Fibroblast of lung (primary cell): Measurements from ENCODE around the gene DAPK1. TPM values are rescaled to one million over a fixed set of nuclear protein-coding genes. Genes with fewer than 3 reads are reported as not detected.
A peak's percentile ranks its signal among the peaks of the same experiment; 100 is the strongest.

Experiments
- DNase-seq, 2 donors: peaks; one replicate each; pipeline versions ENCODE4 v3.0.0 to v3.0.0-alpha.2; 2010; ENCODE audit warnings: low read depth in 2 of 2
- H2AFZ ChIP-seq: 2 replicates; pipeline ENCODE4 v1.5.1; 2012; ENCODE audit warnings: low read length, control low read depth, inconsistent platforms
- H3K27ac ChIP-seq: 2 replicates; pipeline ENCODE4 v1.5.1; 2011; ENCODE audit warnings: low read length, control low read depth; ENCODE audit not compliant: insufficient read depth
- H3K27me3 ChIP-seq: 2 replicates; pipeline ENCODE4 v1.5.1; 2011; ENCODE audit warnings: mild to moderate bottlenecking, low read length; ENCODE audit not compliant: control insufficient read depth, insufficient read depth
- H3K36me3 ChIP-seq: 2 replicates; pipeline ENCODE4 v1.5.1; 2011; ENCODE audit warnings: low read length; ENCODE audit not compliant: control insufficient read depth, insufficient read depth
- H3K4me1 ChIP-seq: 2 replicates; pipeline ENCODE4 v1.5.1; 2011; ENCODE audit warnings: low read length; ENCODE audit not compliant: control insufficient read depth, insufficient read depth; ENCODE audit errors: extremely low read depth
- H3K4me2 ChIP-seq: 2 replicates; pipeline ENCODE4 v1.5.1; 2011; ENCODE audit warnings: low read length, control low read depth; ENCODE audit not compliant: insufficient read depth; ENCODE audit errors: extremely low read depth
- H3K4me3 ChIP-seq, 4 experiments: fragments of 200-600 bp in 1 of 4; sonication (generic) in 1 of 4; replicated peaks in 1 of 4; 2 replicates each; pipeline ENCODE4 v1.5.1; 2011 to 2016; ENCODE audit warnings: low read length in 4 of 4, low read depth in 3 of 4, mild to moderate bottlenecking in 3 of 4, control low read depth in 2 of 4, inconsistent platforms in 1 of 4, mixed read lengths in 1 of 4; ENCODE audit not compliant: insufficient read depth in 1 of 4; ENCODE audit errors: control extremely low read depth in 1 of 4
- H3K79me2 ChIP-seq: 2 replicates; pipeline ENCODE4 v1.5.1; 2012; ENCODE audit warnings: mild to moderate bottlenecking, low read length, inconsistent platforms; ENCODE audit not compliant: control insufficient read depth, insufficient read depth
- H3K9ac ChIP-seq: 2 replicates; pipeline ENCODE4 v1.5.1; 2011; ENCODE audit warnings: mild to moderate bottlenecking, low read length, control low read depth; ENCODE audit not compliant: insufficient read depth
- H3K9me3 ChIP-seq: 2 replicates; pipeline ENCODE4 v1.5.1; 2012; ENCODE audit warnings: low read depth, low read length; ENCODE audit not compliant: control insufficient read depth, insufficient read depth
- H4K20me1 ChIP-seq: 2 replicates; pipeline ENCODE4 v1.5.1; 2011; ENCODE audit warnings: low read length; ENCODE audit not compliant: control insufficient read depth, insufficient read depth; ENCODE audit errors: extremely low read depth
- EZH2 ChIP-seq: IDR thresholded peaks from 2 replicates; pipeline ENCODE4 v1.5.1; 2012; ENCODE audit warnings: low read length, control low read depth, mild to moderate bottlenecking; ENCODE audit errors: missing control alignments
- polyA plus RNA-seq, 2 donors: library from polyadenylated mRNA; depleted of rRNA in 1 of 2; stranded (reverse) in 1 of 2; unstranded in 1 of 2; fragments of >200 nt; gene quantifications; 2 replicates each; pipeline ENCODE4 v1.2.1, GENCODE V29; 2011 to 2012; ENCODE audit warnings: missing spikeins in 1 of 2
- total RNA-seq: library from RNA; depleted of rRNA; stranded (reverse); fragments of >200 nt; gene quantifications from 2 replicates; pipeline ENCODE4 v1.2.1, GENCODE V29; 2014
- TF ChIP-seq, protein P1 (sequence below), 2 donors: IDR thresholded peaks in 1 of 2; conservative IDR thresholded peaks in 1 of 2; 1 replicate in 1 of 2; 2 replicates in 1 of 2; pipeline ENCODE4 v1.5.1; 2011 to 2012; ENCODE audit warnings: low read length in 2 of 2, control low read depth in 1 of 2, inconsistent platforms in 1 of 2, low read depth in 1 of 2, mild to moderate bottlenecking in 1 of 2

DAPK1 gene
- total and polyA plus RNA-seq, 2 donors (not counting 1 experiment from before 2014, with no cell fraction given), result 1.1 to 15.5 TPM

DNA sequence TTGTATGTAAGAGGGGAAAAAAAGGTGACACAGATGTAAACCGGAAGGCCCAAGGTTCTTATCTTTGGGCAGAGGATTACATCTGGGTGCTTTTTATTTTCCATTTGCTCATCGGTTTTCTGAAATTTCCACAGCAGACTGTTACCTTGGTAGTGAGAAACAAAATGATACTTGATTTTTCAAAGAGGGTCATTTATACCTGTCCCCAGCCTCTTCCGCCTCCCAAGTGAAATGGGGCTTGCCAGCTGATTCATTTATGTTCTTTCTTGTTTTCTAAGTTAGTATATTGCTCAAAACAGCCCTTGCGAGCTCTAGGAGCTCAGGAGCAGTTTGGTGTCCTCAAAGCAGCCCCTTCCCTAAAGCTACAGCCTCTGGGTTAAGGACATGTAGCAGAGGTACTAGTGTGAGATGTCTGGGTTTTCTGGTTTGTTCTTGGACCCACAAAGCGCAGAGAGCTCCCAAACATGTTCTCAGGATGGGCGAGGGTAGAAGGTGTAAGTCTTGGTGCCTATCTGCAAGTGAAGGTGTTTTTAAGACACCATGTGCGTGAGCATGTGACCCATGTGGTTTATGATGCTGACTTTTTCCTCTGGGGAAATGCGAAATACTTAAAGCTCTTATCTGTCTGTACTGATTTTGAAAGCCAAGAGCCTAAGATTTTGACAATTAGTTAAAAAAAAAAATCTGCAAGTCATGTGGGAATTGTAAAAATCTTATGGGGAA lies 38.3 kb downstream of the DAPK1 start:
- Histone ChIP-seq H4K20me1 (no peaks in the 10 kb centered on the region), H3K27me3 (no peaks in the 10 kb centered on the region), H3K79me2 (no peaks in the 10 kb centered on the region), H3K4me3 (no peak overlapping the region), H3K9me3 (no peaks in the 10 kb centered on the region), H3K36me3 (no peaks in the 10 kb centered on the region), H3K9ac (no peak overlapping the region), H2AFZ (no peak overlapping the region), H3K27ac (no peak overlapping the region), H3K4me1 (no peaks in the 10 kb centered on the region), H3K4me2 (no peak overlapping the region)
- no peak for DNase-seq
- TF ChIP-seq, protein P1, sequence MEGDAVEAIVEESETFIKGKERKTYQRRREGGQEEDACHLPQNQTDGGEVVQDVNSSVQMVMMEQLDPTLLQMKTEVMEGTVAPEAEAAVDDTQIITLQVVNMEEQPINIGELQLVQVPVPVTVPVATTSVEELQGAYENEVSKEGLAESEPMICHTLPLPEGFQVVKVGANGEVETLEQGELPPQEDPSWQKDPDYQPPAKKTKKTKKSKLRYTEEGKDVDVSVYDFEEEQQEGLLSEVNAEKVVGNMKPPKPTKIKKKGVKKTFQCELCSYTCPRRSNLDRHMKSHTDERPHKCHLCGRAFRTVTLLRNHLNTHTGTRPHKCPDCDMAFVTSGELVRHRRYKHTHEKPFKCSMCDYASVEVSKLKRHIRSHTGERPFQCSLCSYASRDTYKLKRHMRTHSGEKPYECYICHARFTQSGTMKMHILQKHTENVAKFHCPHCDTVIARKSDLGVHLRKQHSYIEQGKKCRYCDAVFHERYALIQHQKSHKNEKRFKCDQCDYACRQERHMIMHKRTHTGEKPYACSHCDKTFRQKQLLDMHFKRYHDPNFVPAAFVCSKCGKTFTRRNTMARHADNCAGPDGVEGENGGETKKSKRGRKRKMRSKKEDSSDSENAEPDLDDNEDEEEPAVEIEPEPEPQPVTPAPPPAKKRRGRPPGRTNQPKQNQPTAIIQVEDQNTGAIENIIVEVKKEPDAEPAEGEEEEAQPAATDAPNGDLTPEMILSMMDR (conservative IDR thresholded peaks at IDR 0.05 in 1 of 2, IDR thresholded peaks at IDR 0.05 in 1 of 2; ENCODE audit: low read depth in 1 of 2, low read length in 2 of 2), result no peak
- TF ChIP-seq EZH2, result no peak

DNA sequence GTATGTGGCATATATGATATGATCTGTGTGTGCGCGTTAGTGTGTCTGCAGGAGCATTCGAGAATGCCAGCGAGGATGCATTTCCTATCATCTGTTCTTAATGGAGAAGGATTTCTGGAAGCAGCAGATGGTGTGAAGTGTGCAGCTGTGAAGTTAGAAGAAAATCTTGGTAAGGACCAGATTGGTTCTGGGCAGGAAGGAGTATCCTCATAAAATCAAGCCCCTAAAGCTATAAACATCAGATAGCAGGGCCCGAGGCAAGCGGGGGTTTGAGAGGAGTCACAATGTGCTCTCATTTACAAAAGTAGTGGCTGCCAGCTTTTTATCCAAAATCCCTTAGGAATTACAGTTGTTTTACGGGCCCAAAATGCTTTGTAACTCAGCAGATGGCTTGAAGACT lies 40.0 kb downstream of the DAPK1 start:
- Histone ChIP-seq H3K27ac (no peak overlapping the region), H3K79me2 (no peaks in the 10 kb centered on the region), H3K27me3 (no peaks in the 10 kb centered on the region), H3K36me3 (no peaks in the 10 kb centered on the region), H4K20me1 (no peaks in the 10 kb centered on the region), H3K9ac (no peak overlapping the region), H3K9me3 (no peaks in the 10 kb centered on the region), H3K4me3 (no peak overlapping the region), H3K4me2 (no peak overlapping the region), H2AFZ (no peak overlapping the region), H3K4me1 (no peaks in the 10 kb centered on the region)
- no peak for DNase-seq
- no peak for TF ChIP-seq EZH2
- TF ChIP-seq, protein P1 (conservative IDR thresholded peaks at IDR 0.05 in 1 of 2, IDR thresholded peaks at IDR 0.05 in 1 of 2; ENCODE audit: low read depth in 1 of 2, low read length in 2 of 2), result no peak

DNA sequence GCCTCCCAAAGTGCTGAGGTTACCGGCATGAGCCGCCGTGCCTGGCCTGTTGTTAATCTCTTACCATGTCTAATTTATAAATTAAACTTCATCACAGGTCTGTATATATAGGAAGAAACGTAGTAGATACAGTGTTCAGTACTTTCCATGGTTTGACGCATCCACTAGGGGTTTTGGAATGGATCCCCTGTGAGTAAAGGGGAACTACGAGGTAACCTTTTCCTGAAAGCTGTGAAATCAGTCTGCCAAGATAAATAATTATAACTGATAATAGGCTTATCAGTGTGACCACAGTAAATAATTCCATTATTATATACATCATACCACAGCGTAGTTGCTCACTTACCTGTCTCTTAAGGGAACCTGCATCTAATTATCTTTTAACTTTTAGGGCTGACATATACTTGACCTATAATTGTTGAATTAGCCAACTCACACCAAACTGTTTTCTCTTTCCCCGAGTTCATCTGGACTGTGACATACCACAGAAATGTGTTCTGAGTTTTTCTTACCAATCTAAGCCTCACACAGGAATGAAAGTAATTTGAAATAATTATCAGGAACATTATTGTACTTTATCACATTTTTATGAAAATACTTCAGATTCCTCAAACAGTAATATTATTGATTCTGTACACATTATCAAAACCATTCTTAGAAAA lies 42.9 kb downstream of the DAPK1 start:
- no peak overlapping the region for H2AFZ ChIP-seq
- DNase-seq, result peak in 1 of 2 donors; percentile 75
- no peak overlapping the region for H3K4me3 ChIP-seq
- no peak overlapping the region for H3K27ac ChIP-seq
- no peaks in the 10 kb centered on the region for H3K79me2 ChIP-seq
- TF ChIP-seq, protein P1 (conservative IDR thresholded peaks at IDR 0.05 in 1 of 2, IDR thresholded peaks at IDR 0.05 in 1 of 2; ENCODE audit: low read depth in 1 of 2, low read length in 2 of 2), result no peak
- no peak for TF ChIP-seq EZH2
- no peak overlapping the region for H3K4me2 ChIP-seq
- H4K20me1 ChIP-seq, result no peaks in the 10 kb centered on the region
- H3K27me3 ChIP-seq, result no peaks in the 10 kb centered on the region
- no peaks in the 10 kb centered on the region for H3K9me3 ChIP-seq
- H3K36me3 ChIP-seq, result no peaks in the 10 kb centered on the region
- no peak overlapping the region for H3K9ac ChIP-seq
- H3K4me1 ChIP-seq, result no peaks in the 10 kb centered on the region
